Measurements from ENCODE around the gene NID2. TPM values are rescaled to one million over a fixed set of nuclear protein-coding genes. Genes with fewer than 3 reads are reported as not detected.

Gene NID2
- total RNA-seq, 1 donor from 2014 or later: 24.7 TPM

DNA sequence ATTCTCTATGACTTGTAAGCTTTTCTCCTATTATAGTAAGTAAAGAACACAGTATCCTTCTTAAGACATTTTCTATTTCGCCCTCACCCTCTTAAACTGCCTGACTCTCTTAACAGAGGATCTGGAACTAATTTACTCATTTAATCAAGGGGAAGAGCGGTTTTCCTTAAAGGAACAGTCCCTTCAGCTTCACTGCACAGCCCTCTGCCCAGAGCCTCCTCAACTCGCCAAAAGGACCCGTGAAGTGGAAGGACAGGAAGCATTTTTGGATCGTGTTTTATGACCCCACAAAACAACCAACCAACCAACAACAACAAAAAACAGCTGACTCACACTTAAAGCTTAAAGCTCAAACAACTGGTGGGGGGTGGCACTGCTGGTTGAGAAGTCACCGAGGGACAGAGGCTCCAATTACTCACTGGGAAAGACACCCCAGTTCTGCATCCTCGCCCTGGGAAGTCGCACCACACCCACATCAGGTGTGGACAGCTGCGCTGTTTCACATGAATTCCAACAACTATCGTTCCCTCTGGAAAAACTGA is 35.7 kb downstream of the NID2 start:
- no peaks in the 10 kb centered on the region for H3K27me3 ChIP-seq
- H3K27me3 Mint-ChIP-seq (ENCODE audit: insufficient read depth, low read depth): peaks cover 5% of the 10 kb centered on the region
- no peaks in the 10 kb centered on the region for H3K79me2 ChIP-seq (ENCODE audit: low read depth)
- TF ChIP-seq EZH2phosphoT487 (IDR thresholded peaks at IDR 0.05) (no peak), EZH2 (IDR thresholded peaks at IDR 0.05) (no peak)
- no peak overlapping the region for H2AFZ ChIP-seq (replicated peaks)
- no peak overlapping the region for H3K4me2 ChIP-seq
- no peaks in the 10 kb centered on the region for H3F3A ChIP-seq (ENCODE audit: low read depth)
- H3K4me1 Mint-ChIP-seq: peaks cover 23% of the 10 kb centered on the region
- H3K9me3 Mint-ChIP-seq: no peaks in the 10 kb centered on the region
- H3K4me1 ChIP-seq: peaks cover 10% of the 10 kb centered on the region
- peaks cover 4% of the 10 kb centered on the region for H3K36me3 Mint-ChIP-seq
- H3K4me3 ChIP-seq: no peak overlapping the region
- peak overlapping the region; percentile 90 for H3K27ac Mint-ChIP-seq
- H3K36me3 ChIP-seq: no peaks in the 10 kb centered on the region
- peak; percentile 46 for DNase-seq (ENCODE audit: low spot score)
- H3K9me3 ChIP-seq (ENCODE audit: low read depth): no peaks in the 10 kb centered on the region
- no peak overlapping the region for H3K4me3 Mint-ChIP-seq
- no peaks in the 10 kb centered on the region for H4K20me1 ChIP-seq (ENCODE audit: low read depth)
- no peak overlapping the region for H3K9ac ChIP-seq
- H3K27ac ChIP-seq: no peak overlapping the region

DNA sequence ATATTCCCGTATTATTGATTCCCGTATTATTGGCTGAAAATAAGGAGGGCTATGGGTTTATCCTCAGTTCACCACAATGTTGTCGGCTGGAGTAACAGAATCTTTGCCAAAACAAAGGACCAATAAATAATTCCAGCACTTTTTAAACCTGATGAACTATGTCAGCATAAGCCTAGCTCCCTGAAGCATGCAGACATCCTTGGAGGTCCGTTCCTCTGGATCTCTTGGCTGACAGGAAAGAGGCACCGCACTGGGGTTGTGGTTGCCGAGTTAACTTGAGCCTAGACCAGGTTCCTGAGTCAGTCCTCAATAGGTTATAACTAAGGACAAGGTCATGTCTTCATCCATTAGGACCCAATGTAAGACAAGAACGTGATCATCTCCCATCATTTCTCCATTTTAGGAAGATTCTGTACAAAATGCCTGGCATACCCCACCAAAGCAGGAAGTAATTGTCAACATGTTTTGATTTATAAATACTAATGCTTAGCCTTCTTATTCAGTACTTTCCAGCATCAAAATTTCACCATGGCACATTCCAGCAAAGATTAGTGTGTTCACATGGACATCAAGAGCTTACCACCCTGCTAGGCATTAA is 36.6 kb downstream of the NID2 start:
- Mint-ChIP-seq H3K27me3 (ENCODE audit: insufficient read depth, low read depth) (peaks cover 5% of the 10 kb centered on the region), H3K4me3 (no peak overlapping the region), H3K9me3 (no peaks in the 10 kb centered on the region), H3K4me1 (peaks cover 23% of the 10 kb centered on the region), H3K36me3 (peaks cover 4% of the 10 kb centered on the region), H3K27ac (peak overlapping the region; percentile 63)
- no peak for TF ChIP-seq EZH2phosphoT487 (IDR thresholded peaks at IDR 0.05)
- no peak for TF ChIP-seq EZH2 (IDR thresholded peaks at IDR 0.05)
- TF ChIP-seq, protein P1, sequence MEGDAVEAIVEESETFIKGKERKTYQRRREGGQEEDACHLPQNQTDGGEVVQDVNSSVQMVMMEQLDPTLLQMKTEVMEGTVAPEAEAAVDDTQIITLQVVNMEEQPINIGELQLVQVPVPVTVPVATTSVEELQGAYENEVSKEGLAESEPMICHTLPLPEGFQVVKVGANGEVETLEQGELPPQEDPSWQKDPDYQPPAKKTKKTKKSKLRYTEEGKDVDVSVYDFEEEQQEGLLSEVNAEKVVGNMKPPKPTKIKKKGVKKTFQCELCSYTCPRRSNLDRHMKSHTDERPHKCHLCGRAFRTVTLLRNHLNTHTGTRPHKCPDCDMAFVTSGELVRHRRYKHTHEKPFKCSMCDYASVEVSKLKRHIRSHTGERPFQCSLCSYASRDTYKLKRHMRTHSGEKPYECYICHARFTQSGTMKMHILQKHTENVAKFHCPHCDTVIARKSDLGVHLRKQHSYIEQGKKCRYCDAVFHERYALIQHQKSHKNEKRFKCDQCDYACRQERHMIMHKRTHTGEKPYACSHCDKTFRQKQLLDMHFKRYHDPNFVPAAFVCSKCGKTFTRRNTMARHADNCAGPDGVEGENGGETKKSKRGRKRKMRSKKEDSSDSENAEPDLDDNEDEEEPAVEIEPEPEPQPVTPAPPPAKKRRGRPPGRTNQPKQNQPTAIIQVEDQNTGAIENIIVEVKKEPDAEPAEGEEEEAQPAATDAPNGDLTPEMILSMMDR (IDR thresholded peaks at IDR 0.05): no peak
- H3K36me3 ChIP-seq: no peaks in the 10 kb centered on the region
- no peak overlapping the region for H3K9ac ChIP-seq
- no peaks in the 10 kb centered on the region for H3K9me3 ChIP-seq (ENCODE audit: low read depth)
- H3K4me2 ChIP-seq: no peak overlapping the region
- H3K4me1 ChIP-seq: peaks cover 10% of the 10 kb centered on the region
- no peaks in the 10 kb centered on the region for H3K79me2 ChIP-seq (ENCODE audit: low read depth)
- no peak overlapping the region for H3K4me3 ChIP-seq
- DNase-seq (ENCODE audit: low spot score): no peak
- no peaks in the 10 kb centered on the region for H3F3A ChIP-seq (ENCODE audit: low read depth)
- no peaks in the 10 kb centered on the region for H4K20me1 ChIP-seq (ENCODE audit: low read depth)
- no peak overlapping the region for H3K27ac ChIP-seq
- H3K27me3 ChIP-seq: no peaks in the 10 kb centered on the region
- H2AFZ ChIP-seq (replicated peaks): no peak overlapping the region

GRCh38 chr14:52031781-52032180 is 37.1 kb downstream of the NID2 start:
- Mint-ChIP-seq H3K36me3 (peaks cover 4% of the 10 kb centered on the region), H3K4me1 (peaks cover 23% of the 10 kb centered on the region), H3K27ac (no peak overlapping the region), H3K9me3 (no peaks in the 10 kb centered on the region), H3K27me3 (ENCODE audit: insufficient read depth, low read depth) (peaks cover 5% of the 10 kb centered on the region), H3K4me3 (no peak overlapping the region)
- no peaks in the 10 kb centered on the region for H3F3A ChIP-seq (ENCODE audit: low read depth)
- no peaks in the 10 kb centered on the region for H3K27me3 ChIP-seq
- peaks cover 10% of the 10 kb centered on the region for H3K4me1 ChIP-seq
- TF ChIP-seq EZH2 (IDR thresholded peaks at IDR 0.05) (no peak), EZH2phosphoT487 (IDR thresholded peaks at IDR 0.05) (no peak)
- TF ChIP-seq, protein P1 (IDR thresholded peaks at IDR 0.05): no peak
- H3K4me2 ChIP-seq: no peak overlapping the region
- no peaks in the 10 kb centered on the region for H4K20me1 ChIP-seq (ENCODE audit: low read depth)
- H3K27ac ChIP-seq: no peak overlapping the region
- H3K36me3 ChIP-seq: no peaks in the 10 kb centered on the region
- H3K9ac ChIP-seq: no peak overlapping the region
- no peaks in the 10 kb centered on the region for H3K79me2 ChIP-seq (ENCODE audit: low read depth)
- no peak overlapping the region for H3K4me3 ChIP-seq
- DNase-seq (ENCODE audit: low spot score): no peak
- no peaks in the 10 kb centered on the region for H3K9me3 ChIP-seq (ENCODE audit: low read depth)
- no peak overlapping the region for H2AFZ ChIP-seq (replicated peaks)

DNA sequence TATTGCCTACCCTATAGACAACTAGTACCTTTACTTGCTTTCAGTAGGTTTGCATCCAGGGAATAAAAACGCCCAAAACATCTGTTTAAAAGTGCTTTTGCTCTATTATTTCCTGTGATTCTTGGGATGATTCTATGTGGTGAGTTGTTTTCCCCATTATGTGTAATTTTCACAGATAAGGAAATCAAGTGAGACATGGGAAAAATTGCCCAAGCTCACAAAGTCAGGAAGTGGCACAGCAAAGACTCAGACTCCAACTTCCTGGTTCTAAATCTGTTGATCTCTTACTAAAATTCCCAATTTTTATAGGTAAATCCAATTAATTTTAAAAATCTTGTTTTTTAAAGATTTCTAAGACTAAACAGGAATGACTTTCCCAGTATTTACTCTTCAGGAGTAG is 39.0 kb downstream of the NID2 start:
- H3K4me2 ChIP-seq: no peak overlapping the region
- Mint-ChIP-seq H3K9me3 (no peaks in the 10 kb centered on the region), H3K27me3 (ENCODE audit: insufficient read depth, low read depth) (peaks cover 6% of the 10 kb centered on the region), H3K4me3 (no peak overlapping the region), H3K4me1 (peaks cover 23% of the 10 kb centered on the region), H3K27ac (no peak overlapping the region), H3K36me3 (no peaks in the 10 kb centered on the region)
- TF ChIP-seq EZH2phosphoT487 (IDR thresholded peaks at IDR 0.05): no peak
- TF ChIP-seq, protein P1 (IDR thresholded peaks at IDR 0.05): no peak
- TF ChIP-seq EZH2 (IDR thresholded peaks at IDR 0.05): no peak
- no peak overlapping the region for H3K4me3 ChIP-seq
- no peaks in the 10 kb centered on the region for H4K20me1 ChIP-seq (ENCODE audit: low read depth)
- no peaks in the 10 kb centered on the region for H3K36me3 ChIP-seq
- H3F3A ChIP-seq (ENCODE audit: low read depth): no peaks in the 10 kb centered on the region
- H3K27ac ChIP-seq: no peak overlapping the region
- H3K9me3 ChIP-seq (ENCODE audit: low read depth): no peaks in the 10 kb centered on the region
- H3K79me2 ChIP-seq (ENCODE audit: low read depth): no peaks in the 10 kb centered on the region
- no peak for DNase-seq (ENCODE audit: low spot score)
- no peak overlapping the region for H2AFZ ChIP-seq (replicated peaks)
- peaks cover 10% of the 10 kb centered on the region for H3K4me1 ChIP-seq
- no peak overlapping the region for H3K9ac ChIP-seq
- H3K27me3 ChIP-seq: no peaks in the 10 kb centered on the region
